Bronchial epithelial cell (primary cell): ENCODE data around the gene KRTAP12-4. TPM values are rescaled to one million over a fixed set of nuclear protein-coding genes. Genes with fewer than 3 reads are reported as not detected.
A peak's percentile ranks its signal among the peaks of the same experiment; 100 is the strongest.

Source experiments
- DNase-seq: peaks from one replicate; pipeline ENCODE4 v3.0.0-alpha.2; 2010; ENCODE audit warnings: low read depth
- FAIRE-seq: peaks from 2 replicates; lab custom pipeline; 2011; peaks lifted over from hg19 to GRCh38; lab: Jason Lieb, UNC
- H3K27me3 ChIP-seq: 2 replicates; pipeline ENCODE4 v1.5.1; 2011; ENCODE audit warnings: low read length; ENCODE audit not compliant: control insufficient read depth, insufficient read depth
- H3K36me3 ChIP-seq: 2 replicates; pipeline ENCODE4 v1.5.1; 2011; ENCODE audit warnings: low read length; ENCODE audit not compliant: control insufficient read depth, insufficient read depth
- H3K4me3 ChIP-seq: 2 replicates; pipeline ENCODE4 v1.5.1; 2011; ENCODE audit warnings: mild to moderate bottlenecking, low read depth, low read length, control low read depth
- total RNA-seq: library from RNA; depleted of rRNA; stranded (reverse); fragments of >200 nt; gene quantifications from 2 replicates; pipeline ENCODE4 v1.2.1, GENCODE V29; 2014
- TF ChIP-seq, protein P1 (sequence below): IDR thresholded peaks from 2 replicates; pipeline ENCODE4 v1.5.1; 2011; ENCODE audit warnings: mild to moderate bottlenecking, moderate library complexity, low read length, control low read depth, inconsistent platforms; ENCODE audit not compliant: insufficient read depth, severe bottlenecking

Gene KRTAP12-4
- total RNA-seq, 1 donor from 2014 or later: not detected

DNA sequence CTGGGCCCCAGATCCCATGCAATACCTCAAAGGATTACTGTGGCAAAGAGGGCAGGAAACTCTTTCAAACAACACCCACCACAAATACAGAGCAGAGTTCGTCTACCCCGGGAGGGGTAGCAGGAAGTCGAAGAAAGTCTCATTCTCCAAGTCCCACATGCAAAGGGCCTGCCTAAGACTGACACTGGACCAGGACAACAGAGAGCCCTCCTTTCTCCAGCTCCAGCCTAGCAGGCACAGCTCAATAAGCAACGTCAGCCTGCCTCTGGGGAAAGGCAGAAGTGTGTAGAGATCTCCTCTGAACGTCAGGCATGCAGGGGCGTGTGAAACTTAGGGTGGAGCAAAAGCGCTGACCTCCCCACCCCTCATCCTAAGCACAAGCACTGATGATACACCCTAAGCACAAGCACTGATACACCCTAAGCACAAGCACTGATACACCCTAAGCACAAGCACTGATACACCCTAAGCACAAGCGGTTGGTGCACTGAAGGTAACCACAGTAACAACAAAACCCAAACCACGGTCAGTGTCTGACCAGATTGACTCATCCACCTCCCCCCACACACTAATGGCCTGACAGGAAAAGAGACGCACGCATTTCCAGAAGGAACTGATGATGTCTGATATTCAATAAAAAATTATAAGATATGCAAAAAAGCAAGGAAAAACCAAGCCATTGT is 4.6 kb upstream of the KRTAP12-4 start:
- Histone ChIP-seq H3K36me3 (no peaks in the 10 kb centered on the region), H3K27me3 (no peaks in the 10 kb centered on the region), H3K4me3 (no peak overlapping the region)
- TF ChIP-seq, protein P1, sequence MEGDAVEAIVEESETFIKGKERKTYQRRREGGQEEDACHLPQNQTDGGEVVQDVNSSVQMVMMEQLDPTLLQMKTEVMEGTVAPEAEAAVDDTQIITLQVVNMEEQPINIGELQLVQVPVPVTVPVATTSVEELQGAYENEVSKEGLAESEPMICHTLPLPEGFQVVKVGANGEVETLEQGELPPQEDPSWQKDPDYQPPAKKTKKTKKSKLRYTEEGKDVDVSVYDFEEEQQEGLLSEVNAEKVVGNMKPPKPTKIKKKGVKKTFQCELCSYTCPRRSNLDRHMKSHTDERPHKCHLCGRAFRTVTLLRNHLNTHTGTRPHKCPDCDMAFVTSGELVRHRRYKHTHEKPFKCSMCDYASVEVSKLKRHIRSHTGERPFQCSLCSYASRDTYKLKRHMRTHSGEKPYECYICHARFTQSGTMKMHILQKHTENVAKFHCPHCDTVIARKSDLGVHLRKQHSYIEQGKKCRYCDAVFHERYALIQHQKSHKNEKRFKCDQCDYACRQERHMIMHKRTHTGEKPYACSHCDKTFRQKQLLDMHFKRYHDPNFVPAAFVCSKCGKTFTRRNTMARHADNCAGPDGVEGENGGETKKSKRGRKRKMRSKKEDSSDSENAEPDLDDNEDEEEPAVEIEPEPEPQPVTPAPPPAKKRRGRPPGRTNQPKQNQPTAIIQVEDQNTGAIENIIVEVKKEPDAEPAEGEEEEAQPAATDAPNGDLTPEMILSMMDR: no peak
- DNase-seq (no peak), FAIRE-seq (no peak)

DNA sequence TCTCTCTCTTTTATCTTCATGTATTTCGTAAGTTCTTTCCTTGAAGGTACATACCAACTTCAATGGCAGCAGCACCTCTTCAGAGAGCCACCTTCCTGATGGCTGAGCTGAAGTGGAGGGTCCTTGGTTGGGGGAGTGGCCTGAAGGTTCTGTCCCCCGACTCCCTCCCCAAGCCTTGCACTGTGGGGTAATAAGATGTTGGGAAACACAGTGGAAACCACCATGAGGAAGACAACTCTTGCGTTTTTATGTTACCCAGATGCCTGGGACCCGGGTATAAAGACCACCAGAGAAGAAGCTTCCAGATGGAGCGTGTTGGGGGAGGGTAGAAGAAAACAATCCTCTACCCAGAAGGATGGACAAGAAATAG is 4.1 kb upstream of the KRTAP12-4 start:
- FAIRE-seq: no peak
- TF ChIP-seq, protein P1: no peak
- no peak for DNase-seq
- H3K27me3 ChIP-seq: no peaks in the 10 kb centered on the region
- no peak overlapping the region for H3K4me3 ChIP-seq
- no peaks in the 10 kb centered on the region for H3K36me3 ChIP-seq

GRCh38 chr21:44657635-44658540 is 3.4 kb upstream of the KRTAP12-4 start, which contains the start of gene KRTAP12-3:
KRTAP12-3 (plus strand) TSS chr21:44657932; CDS start chr21:44657980, 48 bp downstream.
- FAIRE-seq (peak; percentile 68), DNase-seq (no peak)
- H3K36me3 ChIP-seq: no peaks in the 10 kb centered on the region
- no peaks in the 10 kb centered on the region for H3K27me3 ChIP-seq
- TF ChIP-seq, protein P1: no peak
- no peak within 1 kb of the TSS for H3K4me3 ChIP-seq

GRCh38 chr21:44656868-44657267 is 2.4 kb upstream of the KRTAP12-4 start:
- Histone ChIP-seq H3K4me3 (no peak overlapping the region), H3K36me3 (no peaks in the 10 kb centered on the region), H3K27me3 (no peaks in the 10 kb centered on the region)
- TF ChIP-seq, protein P1: no peak
- FAIRE-seq: no peak
- DNase-seq: no peak

DNA sequence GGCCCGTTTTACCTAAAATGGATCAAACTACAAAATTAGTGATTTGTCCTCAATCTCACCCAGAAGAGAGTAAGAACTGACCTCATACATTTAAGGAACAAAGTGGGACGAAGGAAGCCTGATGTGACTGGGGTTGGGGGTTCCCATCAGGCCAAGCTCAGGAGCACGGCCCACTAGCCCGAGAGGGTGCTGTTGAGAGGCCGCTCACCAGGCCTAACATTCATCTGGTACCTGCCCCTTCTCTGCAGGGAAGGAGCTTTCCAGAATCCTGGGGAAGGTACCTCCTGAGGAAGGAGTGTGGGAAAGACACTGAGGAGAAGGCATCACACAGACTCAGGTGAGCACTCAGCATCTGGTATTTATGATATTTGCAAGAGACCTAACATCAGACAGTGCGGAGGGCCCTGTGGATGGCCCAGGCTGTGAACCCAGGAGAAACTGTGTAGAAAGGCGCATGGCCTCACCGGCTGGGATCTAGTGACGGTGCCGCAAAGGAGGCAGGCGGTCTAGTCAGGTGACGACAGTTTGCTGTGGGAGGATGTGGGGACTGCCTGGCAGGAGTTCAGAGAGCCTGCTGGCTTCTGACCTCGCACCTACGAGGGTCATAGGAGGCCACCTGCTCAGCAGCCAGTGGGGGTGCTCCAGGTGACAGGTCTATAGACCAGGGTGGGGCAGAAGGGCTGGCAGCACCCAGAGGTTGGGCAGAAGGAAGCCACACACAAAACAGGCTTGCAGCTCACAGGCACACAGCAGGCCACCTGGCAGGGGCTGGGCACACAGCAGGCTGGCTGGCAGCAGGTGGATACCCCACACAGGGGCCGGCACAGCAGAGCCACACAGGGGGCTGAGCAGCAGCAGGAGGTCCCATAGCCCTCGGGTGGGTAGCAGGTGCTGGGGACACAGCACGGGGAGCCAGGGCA is 543 bp downstream of the KRTAP12-4 start:
- H3K36me3 ChIP-seq: no peaks in the 10 kb centered on the region
- H3K27me3 ChIP-seq: no peaks in the 10 kb centered on the region
- DNase-seq: no peak
- H3K4me3 ChIP-seq: no peak overlapping the region
- TF ChIP-seq, protein P1: no peak
- peak; percentile 50 for FAIRE-seq
